H1 (cell line): Measurements from ENCODE around the gene KRT23. TPM values are rescaled to one million over a fixed set of nuclear protein-coding genes. Genes with fewer than 3 reads are reported as not detected.

Experiments used
- CTCF ChIA-PET: fragments of 300-600 bp; sonication (Branson Sonifier 250); formaldehyde crosslinking; loops from one replicate; lab custom pipeline; 2021; ENCODE audit not compliant: partially characterized antibody; lab: Charles Lee
- POLR2A ChIA-PET: fragments of 300-600 bp; sonication (Branson Sonifier 250); formaldehyde crosslinking; loops from one replicate; lab custom pipeline; 2021; ENCODE audit warnings: inconsistent platforms; ENCODE audit not compliant: partially characterized antibody; lab: Charles Lee
- DNase-seq, 2 experiments: peaks; one replicate each; pipeline versions ENCODE4 v3.0.0 to v3.0.0-alpha.2; 2010 to 2022; ENCODE audit warnings: low spot score in 2 of 2, low read depth in 1 of 2, mixed read lengths in 1 of 2
- FAIRE-seq: peaks from 2 replicates; lab custom pipeline; 2011; peaks lifted over from hg19 to GRCh38; lab: Jason Lieb, UNC
- H2AFZ ChIP-seq: 2 replicates; pipeline ENCODE4 v1.8.1; 2012; ENCODE audit warnings: low read length, inconsistent platforms
- H2AK5ac ChIP-seq: 2 replicates; pipeline ENCODE4 v1.6.1; 2013; ENCODE audit warnings: low read depth, low read length
- H2BK120ac ChIP-seq: replicated peaks from 2 replicates; pipeline ENCODE3; 2013; ENCODE audit warnings: low read depth, low read length, inconsistent platforms
- H2BK12ac ChIP-seq: 2 replicates; pipeline ENCODE4 v1.6.1; 2013; ENCODE audit warnings: low read depth, low read length
- H2BK15ac ChIP-seq: 2 replicates; pipeline ENCODE4 v1.6.1; 2013; ENCODE audit warnings: low read length
- H2BK20ac ChIP-seq: 2 replicates; pipeline ENCODE4 v1.6.1; 2013; ENCODE audit warnings: low read length
- H2BK5ac ChIP-seq: 2 replicates; pipeline ENCODE4 v1.6.1; 2013; ENCODE audit warnings: low read depth, low read length
- H3K14ac ChIP-seq: 2 replicates; pipeline ENCODE4 v1.6.1; 2013; ENCODE audit warnings: inconsistent platforms; ENCODE audit not compliant: insufficient read length
- H3K18ac ChIP-seq: 2 replicates; pipeline ENCODE4 v1.6.1; 2013; ENCODE audit warnings: low read length; ENCODE audit errors: extremely low read depth
- H3K23ac ChIP-seq: 2 replicates; pipeline ENCODE4 v1.6.1; 2013; ENCODE audit warnings: inconsistent platforms; ENCODE audit not compliant: insufficient read length
- H3K23me2 ChIP-seq: 2 replicates; pipeline ENCODE4 v1.6.1; 2013; ENCODE audit warnings: low read depth, low read length
- H3K27ac ChIP-seq: 2 replicates; pipeline ENCODE4 v1.6.1; 2011; ENCODE audit warnings: low read depth, low read length, inconsistent platforms
- H3K27me3 ChIP-seq, 4 experiments: replicated peaks in 1 of 4; 1 replicate in 1 of 4; 2 replicates in 3 of 4; pipeline versions ENCODE4 v1.6.1 to v1.8.1; 2011 to 2013; ENCODE audit warnings: low read length in 3 of 4, mild to moderate bottlenecking in 3 of 4, inconsistent platforms in 2 of 4, mixed read lengths in 2 of 4, moderate library complexity in 1 of 4; ENCODE audit not compliant: control insufficient read depth in 3 of 4, insufficient read depth in 3 of 4; ENCODE audit errors: extremely low read depth in 1 of 4
- H3K36me3 ChIP-seq, 4 experiments: 2 replicates each; pipeline versions ENCODE4 v1.6.1 to v1.8.1; 2011 to 2013; ENCODE audit warnings: mild to moderate bottlenecking in 4 of 4, low read length in 3 of 4, moderate library complexity in 2 of 4, control low read depth in 1 of 4, inconsistent platforms in 1 of 4; ENCODE audit not compliant: insufficient read depth in 4 of 4, control insufficient read depth in 2 of 4
- H3K4ac ChIP-seq: replicated peaks from 2 replicates; pipeline ENCODE3; 2013; ENCODE audit warnings: low read length, low read depth, mixed read lengths, inconsistent platforms; ENCODE audit not compliant: insufficient read length
- H3K4me1 ChIP-seq, 4 experiments: replicated peaks in 1 of 4; 1 replicate in 1 of 4; 2 replicates in 3 of 4; pipeline versions ENCODE4 v1.6.1 to v1.8.1; 2011 to 2013; ENCODE audit warnings: low read length in 3 of 4, inconsistent platforms in 2 of 4, mixed read lengths in 1 of 4; ENCODE audit not compliant: insufficient read depth in 4 of 4, control insufficient read depth in 3 of 4
- H3K4me2 ChIP-seq, 2 experiments: 2 replicates each; pipeline versions ENCODE4 v1.6.1 to v1.8.1; 2011 to 2013; ENCODE audit warnings: low read depth in 2 of 2, low read length in 2 of 2, control low read depth in 1 of 2, inconsistent platforms in 1 of 2, mild to moderate bottlenecking in 1 of 2; ENCODE audit not compliant: insufficient read depth in 1 of 2
- H3K4me3 ChIP-seq, 4 experiments: fragments of 200-600, 300-600 bp in 1 of 4; sonication (generic), shearing (Covaris generic), sonication (Bioruptor Twin) in 1 of 4; 2 replicates each; pipeline versions ENCODE4 v1.5.1 to v1.8.1; 2011 to 2016; ENCODE audit warnings: low read length in 4 of 4, low read depth in 3 of 4, control low read depth in 2 of 4, inconsistent platforms in 2 of 4, mild to moderate bottlenecking in 2 of 4, mixed read lengths in 1 of 4, moderate library complexity in 1 of 4; ENCODE audit not compliant: insufficient read depth in 2 of 4; ENCODE audit errors: extremely low read depth in 1 of 4
- H3K56ac ChIP-seq: replicated peaks from 2 replicates; pipeline ENCODE3; 2013; ENCODE audit warnings: low read depth, mild to moderate bottlenecking, mixed read lengths, low read length, inconsistent platforms; ENCODE audit not compliant: insufficient read length
- H3K79me1 ChIP-seq: 2 replicates; pipeline ENCODE4 v1.6.1; 2013; ENCODE audit warnings: low read depth, low read length, control low read depth
- H3K79me2 ChIP-seq, 2 experiments: 2 replicates each; pipeline versions ENCODE4 v1.6.1 to v1.8.1; 2012 to 2013; ENCODE audit warnings: low read length in 2 of 2, mild to moderate bottlenecking in 2 of 2, inconsistent platforms in 1 of 2; ENCODE audit not compliant: insufficient read depth in 2 of 2, control insufficient read depth in 1 of 2
- H3K9ac ChIP-seq, 4 experiments: replicated peaks in 1 of 4; 1 replicate in 1 of 4; 2 replicates in 3 of 4; pipeline versions ENCODE4 v1.6.1 to v1.8.1; 2011 to 2013; ENCODE audit warnings: low read depth in 3 of 4, low read length in 3 of 4, control low read depth in 2 of 4, mild to moderate bottlenecking in 2 of 4, moderate library complexity in 2 of 4, inconsistent platforms in 1 of 4; ENCODE audit errors: extremely low read depth in 1 of 4
- H3K9me3 ChIP-seq, 2 experiments: 2 replicates each; pipeline versions ENCODE4 v1.6.1 to v1.8.1; 2012 to 2013; ENCODE audit warnings: mild to moderate bottlenecking in 2 of 2, moderate library complexity in 2 of 2, control low read depth in 1 of 2, inconsistent platforms in 1 of 2, low read depth in 1 of 2, low read length in 1 of 2, mixed read lengths in 1 of 2; ENCODE audit not compliant: insufficient read depth in 2 of 2
- H4K20me1 ChIP-seq, 2 experiments: replicated peaks in 1 of 2; 2 replicates each; pipeline versions ENCODE3 to v1.8.1; 2011 to 2013; ENCODE audit warnings: inconsistent platforms in 2 of 2, low read length in 2 of 2, mild to moderate bottlenecking in 1 of 2; ENCODE audit not compliant: insufficient read depth in 2 of 2, control insufficient read depth in 1 of 2
- H4K5ac ChIP-seq: 2 replicates; pipeline ENCODE4 v1.6.1; 2013; ENCODE audit warnings: low read length, low read depth, mixed read lengths, inconsistent platforms; ENCODE audit not compliant: insufficient read length
- H4K8ac ChIP-seq: 2 replicates; pipeline ENCODE4 v1.8.0; 2013; ENCODE audit warnings: mild to moderate bottlenecking, moderate library complexity, low read length, inconsistent platforms; ENCODE audit not compliant: insufficient read depth; ENCODE audit errors: extremely low read depth
- H4K91ac ChIP-seq: replicated peaks from 2 replicates; pipeline ENCODE3; 2013; ENCODE audit warnings: low read length, mixed read lengths, inconsistent platforms; ENCODE audit not compliant: insufficient read length
- SIN3A ChIP-seq, 2 experiments: IDR thresholded peaks in 1 of 2; conservative IDR thresholded peaks in 1 of 2; 2 replicates each; pipeline ENCODE4 v1.6.1; 2011 to 2012; ENCODE audit warnings: low read length in 2 of 2, improper control_type of control experiment in 1 of 2, low read depth in 1 of 2, mild to moderate bottlenecking in 1 of 2
- TEAD4 ChIP-seq: IDR thresholded peaks from 2 replicates; pipeline ENCODE4 v1.6.1; 2012; ENCODE audit warnings: low read depth, low read length, inconsistent platforms, mixed read lengths
- WGBS, 2 experiments: shearing (Covaris generic) in 1 of 2; methylation state at CpG; one replicate each; pipeline versions ENCODE4 v1.1.6 to v1.1.7; 2013 to 2015; ENCODE audit warnings: low lambda C conversion rate in 2 of 2, mixed read lengths in 2 of 2, inconsistent platforms in 1 of 2, low coverage in 1 of 2, missing lambda C conversion rate in 1 of 2; ENCODE audit not compliant: insufficient replicate concordance in 2 of 2, insufficient coverage in 1 of 2, insufficient read length in 1 of 2; ENCODE audit errors: extremely low coverage in 1 of 2, missing lambda C conversion rate in 1 of 2; 5-methylcytosine and 5-hydroxymethylcytosine counted together
- polyA plus RNA-seq, 7 experiments: library from polyadenylated mRNA; depleted of rRNA in 3 of 7; stranded (reverse) in 5 of 7; unstranded in 2 of 7; fragments of >200 nt in 5 of 7; fragments of 200-250 nt in 2 of 7; gene quantifications; 1 replicate in 5 of 7; 2 replicates in 1 of 7; 4 replicates in 1 of 7; pipeline versions ENCODE4 v1.2.1 to v1.2.3, GENCODE V29; 2011 to 2013; ENCODE audit warnings: missing spikeins in 2 of 7, mixed read lengths in 2 of 7
- total RNA-seq: library from RNA; stranded (reverse); fragmentation: NEBNext Ultra II Directional; extraction: Animal tissue kit (Norgen Biotek cat#: 25700); gene quantifications from 2 replicates; pipeline ENCODE4 v1.2.1, GENCODE V29; 2021

KRT23 gene
- total and polyA plus RNA-seq, 2 of the 8 experiments (the other 6 are each of a cell fraction or from before 2014, with no cell fraction given): not detected

DNA sequence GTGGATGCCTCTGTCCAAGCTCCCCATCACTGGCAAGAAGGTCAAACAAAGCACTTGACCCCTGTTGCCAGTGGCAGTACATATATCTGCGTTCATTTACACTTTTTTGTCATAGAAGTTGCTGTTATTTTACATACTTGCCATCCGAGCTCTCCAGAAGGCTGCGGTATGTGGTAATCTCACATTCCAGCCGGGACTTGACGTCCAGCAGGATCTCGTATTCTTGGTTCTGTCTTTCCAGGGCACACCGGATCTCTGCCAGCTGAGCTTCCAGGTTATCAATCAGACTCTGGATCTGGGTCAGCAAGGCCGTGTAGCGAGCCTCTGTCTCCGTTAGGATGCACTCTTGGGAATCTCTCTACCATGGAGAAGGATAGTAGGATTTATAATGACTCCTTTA lies 22.7 kb upstream of the KRT23 start:
- H3K23ac ChIP-seq: no peak overlapping the region
- H4K91ac ChIP-seq: no peak overlapping the region
- ChIA-PET POLR2A (no interaction called here), CTCF (interaction anchor here (1.1 to 5.0 kb wide), 3 partner anchors 21 to 585 kb away, joined by 3 to 34 read pairs (median 3); no protein-coding TSS in a partner anchor)
- DNase-seq (no peak), FAIRE-seq (no peak)
- no peak overlapping the region for H3K4me3 ChIP-seq
- no peak overlapping the region for H3K56ac ChIP-seq
- H3K23me2 ChIP-seq: no peaks in the 10 kb centered on the region
- no peak overlapping the region for H2BK20ac ChIP-seq
- H4K20me1 ChIP-seq: no peaks in the 10 kb centered on the region
- H3K4me1 ChIP-seq: peaks cover 0 to 7% (median 0%) of the 10 kb centered on the region in 4 experiments; a peak in 2 of 7 replicates
- H3K79me2 ChIP-seq: no peaks in the 10 kb centered on the region
- no peak overlapping the region for H3K14ac ChIP-seq
- peak; percentile 57 for TF ChIP-seq TEAD4
- TF ChIP-seq SIN3A (conservative IDR thresholded peaks at IDR 0.05 in 1 of 2, IDR thresholded peaks at IDR 0.05 in 1 of 2; ENCODE audit: low read depth in 1 of 2, low read length in 2 of 2): no peak
- no peak overlapping the region for H2BK12ac ChIP-seq
- no peak overlapping the region for H4K5ac ChIP-seq
- no peak overlapping the region for H2AFZ ChIP-seq
- no peak overlapping the region for H3K27ac ChIP-seq
- H3K27me3 ChIP-seq: no peaks in the 10 kb centered on the region
- 0 out of 2 replicates have a peak overlapping the region, but pooled peaks have one; percentile 23 for H2BK15ac ChIP-seq
- no peak overlapping the region; a peak in 1 of 7 replicates for H3K9ac ChIP-seq
- H3K9me3 ChIP-seq: no peaks in the 10 kb centered on the region
- no peaks in the 10 kb centered on the region for H3K36me3 ChIP-seq
- 91% methylated on average over 10 of the region's 10 CpGs; no CpG with 5 or more reads in 1 of the 2 experiments for WGBS, 2 experiments
- no peak overlapping the region for H2AK5ac ChIP-seq
- H2BK120ac ChIP-seq: no peak overlapping the region
- H2BK5ac ChIP-seq: no peak overlapping the region
- H4K8ac ChIP-seq: peak overlapping the region; percentile 57; the same call in 1 of the 2 replicates
- no peak overlapping the region for H3K4me2 ChIP-seq
- H3K4ac ChIP-seq: no peak overlapping the region
- H3K18ac ChIP-seq: no peak overlapping the region
- no peaks in the 10 kb centered on the region for H3K79me1 ChIP-seq
